Esophagus squamous epithelium (tissue), 5 donors: ENCODE data around the gene DMRTB1. TPM values are rescaled to one million over a fixed set of nuclear protein-coding genes. Genes with fewer than 3 reads are reported as not detected.

Experiments
- DNase-seq: peaks from one replicate; lab custom pipeline; 2025; lab: John Stamatoyannopoulos, UW
- H3K27ac ChIP-seq, 4 donors: fragments of 200-600 bp; sonication (generic); one replicate each; pipeline ENCODE4 v1.5.1; 2016 to 2019; ENCODE audit warnings: mild to moderate bottlenecking in 1 of 4
- H3K27me3 ChIP-seq, 4 donors: fragments of 200-600 bp; sonication (generic); 1 replicate in 3 of 4; 2 replicates in 1 of 4; pipeline versions ENCODE4 v1.5.1 to v1.6.0; 2017 to 2021; ENCODE audit warnings: antibody characterized with exemption in 1 of 4
- H3K36me3 ChIP-seq, 3 donors: fragments of 200-600 bp; sonication (generic); one replicate each; pipeline ENCODE4 v1.5.1; 2016 to 2019
- H3K4me1 ChIP-seq, 3 donors: fragments of 200-600 bp; sonication (generic); one replicate each; pipeline ENCODE4 v1.5.1; 2017 to 2019
- H3K4me3 ChIP-seq, 4 donors: fragments of 200-600 bp; sonication (generic); 1 replicate in 3 of 4; 2 replicates in 1 of 4; pipeline ENCODE4 v1.5.1; 2016 to 2019; ENCODE audit warnings: mild to moderate bottlenecking in 2 of 4, moderate library complexity in 1 of 4
- H3K9me3 ChIP-seq, 3 donors: fragments of 200-600 bp; sonication (generic); one replicate each; pipeline ENCODE4 v1.5.1; 2016 to 2019
- CTCF ChIP-seq, 6 experiments: fragments of 450-650 bp in 4 of 6; fragments of 200-600 bp in 2 of 6; sonication (generic) in 2 of 6; IDR thresholded peaks; one replicate each; pipeline ENCODE4 v1.5.1; 2016 to 2019; ENCODE audit warnings: antibody characterized with exemption in 6 of 6, mild to moderate bottlenecking in 4 of 6, moderate library complexity in 4 of 6
- POLR2A ChIP-seq, 4 donors: fragments of 450-650 bp; IDR thresholded peaks; one replicate each; pipeline ENCODE4 v1.6.1; 2017; ENCODE audit warnings: antibody characterized with exemption in 4 of 4, mild to moderate bottlenecking in 4 of 4, moderate library complexity in 3 of 4
- WGBS, 2 donors: methylation state at CpG; one replicate each; pipeline ENCODE4 v1.1.5; 2018; 5-methylcytosine and 5-hydroxymethylcytosine counted together
- intact Hi-C: fragments of 100-400 bp; cut with DNase I; formaldehyde crosslinking; loops from one replicate; pipeline ENCODE4 v1.15.0; 2022
- total RNA-seq, 4 donors: library from RNA; depleted of rRNA; stranded (reverse); fragments of >200 nt; gene quantifications; one replicate each; pipeline ENCODE4 v1.1.0, GENCODE V29; 2016
- donor health status: DM: yes; HTN: yes; CAD: no.

DMRTB1 gene
- total RNA-seq, 4 donors from 2014 or later = not detected

DNA sequence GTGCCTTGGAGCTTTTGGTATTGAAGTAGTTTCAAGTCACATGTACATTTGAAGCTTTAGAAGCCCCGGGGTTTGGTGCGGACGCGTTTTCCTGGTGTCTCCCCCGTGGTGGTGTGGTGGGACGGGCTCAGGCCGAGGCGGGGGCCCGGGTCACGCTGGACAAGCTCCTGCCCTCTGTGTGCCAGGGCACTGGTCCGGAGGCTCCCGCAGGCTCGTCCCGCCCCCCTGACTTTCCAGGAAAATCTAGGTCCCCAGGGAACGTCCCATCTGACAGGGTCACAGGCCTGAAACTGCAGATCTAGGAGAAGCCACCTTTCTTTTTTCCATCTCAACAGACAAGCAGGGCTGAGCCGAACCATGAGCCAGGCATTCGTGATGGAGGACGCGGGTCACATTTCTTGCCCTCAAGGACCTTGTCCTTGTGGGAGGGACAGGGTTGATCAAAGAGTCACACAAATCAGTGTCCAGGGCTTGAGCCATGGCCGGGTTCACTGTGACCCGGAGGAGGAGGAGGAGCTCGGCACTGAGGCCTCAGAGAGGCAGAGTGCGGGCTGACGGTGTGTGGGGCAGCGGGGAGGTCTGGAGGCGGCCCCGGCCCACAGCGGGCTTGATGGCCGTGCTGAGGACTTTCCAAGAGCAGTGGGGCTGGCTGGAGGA is 1.6 kb downstream of the DMRTB1 start:
- H3K9me3 ChIP-seq = no peaks in the 10 kb centered on the region
- 89 to 91% methylated on average over 4 to 10 of the region's 29 CpGs for WGBS, 2 donors
- H3K27ac ChIP-seq = no peak overlapping the region
- peaks cover 0 to 17% (median 0%) of the 10 kb centered on the region in 4 donors for H3K27me3 ChIP-seq
- H3K4me3 ChIP-seq = no peak overlapping the region
- intact Hi-C loops = no loop called here
- no peaks in the 10 kb centered on the region for H3K36me3 ChIP-seq
- TF ChIP-seq POLR2A (IDR thresholded peaks at IDR 0.05) (no peak), CTCF (IDR thresholded peaks at IDR 0.05) (no peak)
- H3K4me1 ChIP-seq = no peaks in the 10 kb centered on the region
- DNase-seq = no peak

DNA sequence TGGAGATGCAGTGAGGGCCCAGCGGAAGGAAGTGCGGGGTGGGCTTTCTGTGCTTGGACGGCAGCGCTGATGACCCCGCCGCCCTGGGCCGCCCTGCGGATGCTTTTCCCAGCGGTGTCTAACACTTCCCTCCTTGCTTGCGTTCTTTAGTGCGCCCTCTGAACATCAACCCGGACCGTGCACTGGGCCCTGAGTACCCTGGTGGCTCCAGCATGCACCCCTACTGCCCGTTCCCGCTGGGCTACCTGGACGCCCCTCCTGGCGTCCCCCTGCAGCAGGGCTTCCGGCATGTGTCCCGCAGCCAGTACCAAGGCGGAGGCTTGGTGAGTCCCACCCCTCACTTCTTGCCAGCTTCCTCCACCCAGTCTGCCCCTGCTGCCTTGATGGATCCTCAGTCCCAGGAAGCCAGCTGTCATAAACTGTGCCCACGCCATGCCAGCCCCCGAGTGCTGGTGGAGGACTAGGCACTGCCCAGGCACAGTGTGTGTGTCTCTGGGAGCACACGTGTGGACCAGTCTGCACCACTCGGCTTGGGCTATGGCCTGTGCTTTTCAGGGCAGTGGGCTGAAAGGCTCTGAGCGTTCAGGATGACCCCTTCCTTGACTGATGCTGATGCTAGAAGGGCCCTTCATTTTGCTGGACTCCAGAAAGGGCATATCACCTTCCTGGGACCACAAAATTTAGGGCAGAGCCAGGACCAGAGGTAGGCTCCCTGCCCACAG is 2.3 kb downstream of the DMRTB1 start:
- no peak for DNase-seq
- no peaks in the 10 kb centered on the region for H3K4me1 ChIP-seq
- TF ChIP-seq CTCF (IDR thresholded peaks at IDR 0.05) (no peak), POLR2A (IDR thresholded peaks at IDR 0.05) (no peak)
- H3K27ac ChIP-seq = no peak overlapping the region
- WGBS, 2 donors = 75 to 92% methylated on average over 12 to 13 of the region's 25 CpGs
- no peaks in the 10 kb centered on the region for H3K9me3 ChIP-seq
- H3K36me3 ChIP-seq = no peaks in the 10 kb centered on the region
- H3K27me3 ChIP-seq = peaks cover 0 to 14% (median 0%) of the 10 kb centered on the region in 4 donors
- intact Hi-C loops = no loop called here
- H3K4me3 ChIP-seq = no peak overlapping the region

GRCh38 chr1:53462193-53462592 is 3.0 kb downstream of the DMRTB1 start:
- Histone ChIP-seq H3K27me3 (peaks cover 0 to 11% (median 0%) of the 10 kb centered on the region in 4 donors), H3K27ac (no peak overlapping the region), H3K4me3 (no peak overlapping the region), H3K4me1 (no peaks in the 10 kb centered on the region), H3K36me3 (no peaks in the 10 kb centered on the region), H3K9me3 (no peaks in the 10 kb centered on the region)
- intact Hi-C loops = no loop called here
- no peak for TF ChIP-seq POLR2A (IDR thresholded peaks at IDR 0.05)
- TF ChIP-seq CTCF (IDR thresholded peaks at IDR 0.05) = no peak
- 81 to 89% methylated on average over 4 to 6 of the region's 6 CpGs for WGBS, 2 donors
- no peak for DNase-seq

- DNase-seq = no peak
- Histone ChIP-seq H3K4me1 (no peaks in the 10 kb centered on the region), H3K4me3 (no peak overlapping the region), H3K27ac (no peak overlapping the region), H3K36me3 (no peaks in the 10 kb centered on the region), H3K27me3 (peaks cover 0 to 11% (median 0%) of the 10 kb centered on the region in 4 donors), H3K9me3 (no peaks in the 10 kb centered on the region)
- no peak for TF ChIP-seq POLR2A (IDR thresholded peaks at IDR 0.05)
- no peak for TF ChIP-seq CTCF (IDR thresholded peaks at IDR 0.05)
- intact Hi-C loops = no loop called here
- WGBS, 2 donors = 61 to 89% methylated on average over 5 of the region's 11 CpGs
Observed at GRCh38 chr1:53462769-53463501, 3.7 kb downstream of the DMRTB1 start.
